Eye (tissue), 1 donor: ENCODE data around the gene CIAO3.
A peak's percentile ranks its signal among the peaks of the same experiment; 100 is the strongest.
"Not testable (repeated sequence)": the region's sequence is repeated elsewhere in the genome, so short reads cannot be mapped to it uniquely, and the experiment has no call there.

Source experiments
- DNase-seq: peaks from one replicate; pipeline ENCODE4 v3.0.0-alpha.2; 2015

The CIAO3 gene

DNA sequence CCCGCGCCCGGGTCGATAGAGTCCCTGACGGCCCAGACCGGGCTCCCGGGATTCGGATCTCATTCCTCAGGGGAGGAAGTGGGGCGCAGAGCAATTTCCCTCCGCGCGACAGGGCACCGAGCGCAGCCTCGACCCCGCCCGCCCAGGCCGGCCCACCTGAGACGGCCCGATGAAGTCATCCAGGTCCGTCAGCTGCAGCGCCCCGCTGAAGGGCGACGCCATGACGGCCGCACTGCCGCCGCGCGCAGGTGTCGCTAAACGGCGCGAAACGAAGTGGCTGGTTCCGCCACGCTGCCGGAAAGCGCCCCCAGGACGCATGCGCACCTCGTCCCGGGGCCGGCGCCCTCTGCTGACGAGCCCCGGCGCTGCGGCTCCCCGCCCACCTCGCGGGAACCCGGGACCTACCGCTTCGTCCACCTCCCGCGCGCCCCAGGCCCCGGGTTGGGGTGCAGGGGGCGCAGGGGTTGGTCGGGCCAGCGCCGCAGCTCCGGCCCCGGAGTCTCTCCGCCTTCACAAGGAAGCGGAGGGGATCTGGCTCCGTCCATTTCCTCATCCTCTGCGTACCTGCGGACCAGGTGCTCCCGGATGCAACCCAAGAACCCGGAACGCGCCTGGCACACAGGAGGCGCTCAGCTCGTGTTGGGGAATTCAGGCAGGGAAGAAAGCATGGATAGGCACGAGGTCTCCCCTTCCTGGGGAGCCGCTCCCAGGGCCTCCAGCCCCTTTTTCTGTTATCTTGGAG lies at the start of gene CIAO3:
CIAO3 (minus strand) TSS at position 234 of the 742 bp plus-strand sequence; CDS start at position 222, 12 bp downstream.
- DNase-seq, result peak; percentile 95

DNA sequence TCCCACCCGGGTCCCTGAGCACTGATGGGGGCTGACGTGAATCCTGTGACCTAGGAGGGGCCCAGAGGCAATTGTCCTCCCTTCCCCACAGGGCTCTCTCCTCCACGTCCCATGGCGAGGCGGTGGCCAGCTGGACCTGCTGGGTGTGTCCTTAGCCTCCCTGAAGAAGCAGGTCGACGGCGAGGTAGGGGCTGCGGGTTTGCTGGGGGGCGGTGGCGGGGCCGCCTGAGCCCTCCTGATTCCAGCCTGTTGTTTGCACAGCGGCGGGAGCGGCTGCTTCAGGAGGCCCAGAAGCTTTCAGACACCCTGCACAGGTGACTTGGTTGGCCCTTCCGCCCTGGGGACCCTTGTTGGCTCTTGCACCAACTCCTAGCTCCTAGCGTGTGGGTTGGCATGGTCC lies 49.3 kb upstream of the CIAO3 start:
- no peak for DNase-seq

DNA sequence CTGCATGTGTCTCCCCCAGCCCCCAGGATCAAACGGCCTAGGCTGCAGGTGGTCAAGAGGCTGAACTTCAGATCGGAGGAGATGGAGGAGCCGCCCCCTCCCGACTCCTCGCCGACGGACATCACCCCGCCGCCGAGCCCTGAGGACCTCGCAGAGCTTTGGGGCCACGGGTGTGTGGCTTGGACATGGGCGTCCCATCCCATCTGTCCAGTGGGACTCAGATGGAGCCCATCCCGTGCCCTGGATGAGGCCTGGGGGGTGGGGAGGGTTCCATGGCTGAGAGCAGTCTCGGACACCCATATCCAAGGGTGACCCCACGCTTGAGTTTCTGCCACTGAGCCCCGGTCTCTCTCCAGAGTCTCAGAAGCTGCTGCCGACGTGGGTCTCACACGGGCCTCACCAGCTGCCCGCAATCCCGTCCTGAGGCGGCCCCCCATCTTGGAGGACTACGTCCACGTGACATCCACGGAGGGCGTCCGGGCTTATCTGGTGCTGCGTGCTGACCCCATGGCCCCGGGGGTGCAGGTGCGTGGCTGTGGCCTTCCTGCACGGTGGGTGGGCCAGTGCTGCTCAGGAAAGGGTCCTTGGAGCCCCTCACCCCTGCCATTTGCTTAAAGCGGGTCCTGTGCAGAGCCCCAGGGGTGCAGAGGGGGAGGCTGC lies 48.5 kb upstream of the CIAO3 start:
- DNase-seq, result no peak

DNA sequence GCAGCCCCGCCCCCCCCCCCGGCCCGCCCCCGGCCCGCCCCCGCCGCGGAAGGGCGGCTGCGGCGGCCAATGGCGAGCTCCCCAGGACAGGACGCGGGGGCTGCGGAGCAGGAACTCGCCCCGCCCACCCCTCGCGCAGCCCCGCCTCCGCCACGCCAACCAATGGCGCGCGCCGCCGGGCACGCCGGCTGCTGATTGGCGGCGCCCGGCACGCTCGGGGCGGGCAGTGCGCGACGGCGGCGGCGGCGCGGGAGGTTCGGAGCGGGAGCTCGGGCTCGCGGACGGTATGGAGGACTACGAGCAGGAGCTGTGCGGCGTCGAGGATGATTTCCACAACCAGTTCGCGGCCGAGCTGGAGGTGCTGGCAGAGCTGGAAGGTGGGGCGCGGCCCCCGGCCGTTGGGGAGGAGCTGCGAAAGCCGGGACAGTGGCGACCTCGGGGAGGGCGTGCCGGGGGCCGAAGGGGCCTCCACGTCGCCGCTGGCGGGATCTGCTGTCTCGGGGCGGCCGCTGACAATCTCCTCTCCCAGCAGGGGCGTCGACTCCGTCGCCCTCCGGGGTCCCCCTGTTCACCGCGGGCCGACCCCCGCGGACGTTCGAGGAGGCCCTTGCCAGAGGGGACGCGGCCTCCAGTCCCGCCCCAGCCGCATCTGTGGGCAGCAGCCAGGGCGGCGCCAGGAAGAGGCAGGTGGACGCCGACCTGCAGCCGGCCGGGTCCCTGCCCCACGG lies 47.8 kb upstream of the CIAO3 start, which contains the start of gene CHTF18:
CHTF18 (plus strand) TSS at position 222 of the 728 bp plus-strand sequence; CDS start at position 287, 65 bp downstream.
- DNase-seq, result peak; percentile 96

DNA sequence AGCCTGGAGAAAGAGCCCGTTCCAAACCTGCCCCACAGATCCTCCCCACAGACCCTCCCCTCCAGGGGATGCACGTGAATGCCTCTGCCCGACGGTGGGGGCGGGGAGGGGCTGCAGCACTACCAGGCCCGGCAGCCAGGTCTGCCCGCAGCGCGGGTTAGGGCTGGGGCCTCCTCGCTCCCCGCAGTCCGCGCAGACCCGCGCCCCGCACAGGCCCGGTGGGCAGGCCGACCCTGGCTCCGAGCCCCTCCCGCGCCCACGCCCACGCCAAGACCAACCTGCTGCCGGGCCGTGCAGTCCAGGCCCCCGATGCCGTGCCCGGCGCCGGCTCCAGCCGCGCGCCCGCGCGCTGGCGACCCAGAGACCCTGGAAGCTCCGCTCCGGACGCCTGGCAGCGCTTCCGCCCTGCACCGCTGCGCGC lies 47.2 kb upstream of the CIAO3 start, which contains the start of gene RPUSD1:
RPUSD1 (minus strand) TSS at position 404 of the 421 bp plus-strand sequence. CDS start 644 bp downstream, outside the sequence.
- DNase-seq, result no peak

DNA sequence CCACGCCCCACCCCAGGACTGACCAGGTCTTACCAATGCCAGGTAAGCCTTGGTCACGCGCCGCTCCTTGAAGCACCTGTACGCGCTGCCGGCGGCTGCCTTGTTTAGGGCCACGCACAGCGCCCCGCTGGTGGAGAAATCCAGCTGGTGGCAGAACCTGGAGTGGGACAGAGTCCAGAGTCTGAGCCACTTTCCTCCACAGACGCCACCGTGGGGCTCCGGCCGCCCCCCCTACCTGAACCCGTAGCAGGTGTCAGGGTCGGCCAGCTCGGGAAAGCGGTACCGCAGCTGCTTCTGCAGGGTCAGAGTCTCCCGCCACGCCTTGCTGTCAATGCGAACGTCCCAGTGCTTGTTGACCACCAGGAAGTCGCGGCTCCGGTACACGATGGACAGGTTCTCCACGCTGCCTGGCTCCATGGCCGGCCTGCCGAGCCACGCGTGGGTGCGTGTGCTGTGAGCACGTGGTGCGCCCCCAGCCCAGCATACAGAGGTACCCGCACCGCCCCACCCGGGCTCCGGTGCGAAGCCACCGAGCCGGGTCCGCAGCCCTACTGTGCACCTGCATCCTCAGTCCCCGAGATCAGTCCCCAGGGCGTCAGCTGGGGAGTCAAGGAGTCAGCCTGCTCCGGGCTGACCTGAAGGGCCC lies 46.6 kb upstream of the CIAO3 start:
- no peak for DNase-seq

DNA sequence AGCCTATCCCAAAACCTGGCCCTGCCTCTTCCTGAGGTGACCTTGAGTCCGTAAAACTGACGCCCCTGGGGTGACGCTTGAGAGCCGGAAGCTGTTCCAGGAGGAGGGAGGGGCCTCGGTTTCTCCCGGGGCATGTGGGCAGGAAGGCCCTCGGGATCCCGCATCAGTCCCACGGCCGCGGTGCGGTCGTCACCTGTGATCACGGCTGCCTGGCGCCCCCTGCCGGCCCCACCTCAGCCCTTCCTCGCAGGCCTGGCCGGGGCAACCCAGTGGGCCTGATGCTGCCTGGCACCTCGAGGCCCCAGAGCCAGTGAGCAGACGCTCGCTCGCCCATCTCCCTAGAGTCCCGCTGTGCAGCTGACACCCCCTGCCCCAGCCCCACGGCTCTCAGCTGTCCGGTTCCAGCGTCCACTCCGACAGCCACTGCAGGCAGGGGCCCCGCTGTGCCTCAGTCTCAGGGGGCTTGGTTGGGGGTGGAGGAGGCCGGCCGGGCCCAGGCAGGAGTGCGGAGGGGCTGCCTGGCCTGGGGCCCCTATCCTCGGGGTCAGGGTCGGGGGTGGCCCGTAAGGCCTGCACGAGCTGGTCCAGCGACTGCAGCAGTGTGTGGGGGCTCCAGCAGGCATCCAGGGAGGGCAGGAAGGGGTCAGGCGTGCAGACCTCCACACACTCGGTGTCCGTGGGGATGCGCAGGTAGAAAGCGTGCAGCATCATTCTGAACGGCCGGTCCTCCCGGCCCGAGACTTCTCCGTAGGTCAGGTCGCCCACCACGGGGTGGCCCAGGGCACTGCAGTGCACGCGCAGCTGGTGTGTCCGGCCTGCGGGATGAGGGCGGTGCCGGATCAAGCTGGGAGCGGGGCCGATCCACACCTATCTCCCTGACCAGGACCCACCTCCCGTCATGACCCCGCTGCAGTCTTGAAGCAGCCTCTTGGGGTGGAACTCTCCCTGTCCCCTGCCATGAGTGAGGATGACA lies 45.1 kb upstream of the CIAO3 start:
- DNase-seq, result peak; percentile 78

DNA sequence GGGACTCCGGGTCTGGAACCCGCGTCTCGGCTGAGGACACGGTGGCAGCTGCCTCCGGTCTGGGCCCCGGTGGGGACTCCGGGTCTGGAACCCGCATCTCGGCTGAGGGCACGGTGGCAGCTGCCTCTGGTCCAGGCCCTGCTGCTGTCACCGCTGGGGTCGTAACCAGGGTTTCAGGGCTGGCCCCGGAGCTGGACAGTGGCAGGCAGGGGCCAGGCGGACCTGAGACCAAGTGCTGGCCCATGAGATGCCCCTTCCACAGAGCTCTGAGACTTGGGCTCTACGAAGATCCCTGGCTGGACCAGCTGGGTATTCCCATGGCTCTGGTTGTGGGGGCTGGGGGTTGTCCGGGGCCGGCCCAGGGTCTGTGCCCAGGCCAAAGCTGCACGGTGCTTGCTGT lies 43.6 kb upstream of the CIAO3 start:
- DNase-seq, result no peak

DNA sequence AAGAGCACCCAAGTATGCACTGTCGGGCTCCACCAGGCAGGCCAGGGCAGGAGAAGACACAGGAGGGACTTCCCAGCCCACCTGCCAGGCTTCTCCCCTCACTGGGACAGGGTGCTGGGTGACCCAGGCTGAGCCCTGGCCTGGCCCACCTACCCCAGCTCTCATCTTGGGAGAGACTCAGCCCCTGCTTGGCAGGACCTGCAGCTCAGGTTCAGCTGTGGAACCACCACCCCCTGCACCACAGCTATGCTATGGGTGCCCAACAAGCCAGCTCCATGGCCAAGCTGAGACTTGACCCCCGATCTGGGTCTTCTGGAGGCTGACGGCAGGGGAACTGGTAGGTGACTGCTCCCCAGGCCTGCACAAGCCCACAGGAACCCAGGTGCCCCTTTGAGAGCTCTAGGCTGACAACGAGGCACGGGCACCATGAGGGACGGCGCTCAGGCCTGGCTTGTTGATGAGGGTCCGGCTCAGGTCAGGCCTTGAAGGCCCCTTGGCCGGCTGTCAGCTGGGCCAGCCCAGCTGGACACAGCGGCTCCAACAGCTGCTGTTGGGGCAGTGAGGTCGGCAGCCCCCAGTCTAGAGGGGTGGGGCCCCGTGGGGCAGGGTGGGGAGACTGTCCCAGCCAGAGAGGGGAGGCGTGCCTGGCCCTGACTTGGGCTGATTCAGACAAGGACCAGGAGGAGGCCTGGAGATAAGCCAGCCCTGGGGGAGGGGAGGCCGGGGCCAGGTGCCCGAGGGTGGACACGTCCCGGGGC lies 42.8 kb upstream of the CIAO3 start:
- no peak for DNase-seq

DNA sequence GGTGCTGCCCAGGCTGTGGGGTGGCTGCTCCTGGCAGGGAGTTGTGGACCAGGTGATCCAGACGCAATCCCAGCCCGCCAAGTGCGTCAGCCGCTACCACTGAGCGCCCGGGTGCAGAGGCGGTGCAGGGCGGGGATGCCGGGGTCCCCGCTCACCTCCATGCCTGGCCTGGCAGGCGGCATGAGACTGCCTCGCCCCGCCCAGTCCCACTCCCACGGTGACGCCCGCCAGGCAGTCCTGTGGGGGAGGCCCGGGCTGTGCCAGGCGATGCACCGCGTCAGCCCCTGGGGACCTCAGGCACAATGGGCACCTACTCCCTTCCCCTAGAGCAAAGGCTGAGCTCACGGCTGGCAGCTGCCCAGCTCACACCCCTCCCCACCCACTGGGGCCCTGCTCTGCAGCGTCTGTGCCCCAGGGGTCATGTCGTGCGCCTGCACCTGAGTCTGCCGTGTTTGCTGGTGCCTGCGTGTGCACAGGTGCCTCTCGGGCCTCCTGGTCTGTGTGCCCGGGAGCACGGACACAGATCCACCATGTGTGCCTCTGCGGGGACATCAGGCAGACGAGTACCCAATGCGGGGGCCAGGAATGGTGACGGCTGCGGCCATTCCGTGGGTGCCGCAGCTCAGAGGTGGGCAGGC lies 42.1 kb upstream of the CIAO3 start:
- DNase-seq, result no peak

DNA sequence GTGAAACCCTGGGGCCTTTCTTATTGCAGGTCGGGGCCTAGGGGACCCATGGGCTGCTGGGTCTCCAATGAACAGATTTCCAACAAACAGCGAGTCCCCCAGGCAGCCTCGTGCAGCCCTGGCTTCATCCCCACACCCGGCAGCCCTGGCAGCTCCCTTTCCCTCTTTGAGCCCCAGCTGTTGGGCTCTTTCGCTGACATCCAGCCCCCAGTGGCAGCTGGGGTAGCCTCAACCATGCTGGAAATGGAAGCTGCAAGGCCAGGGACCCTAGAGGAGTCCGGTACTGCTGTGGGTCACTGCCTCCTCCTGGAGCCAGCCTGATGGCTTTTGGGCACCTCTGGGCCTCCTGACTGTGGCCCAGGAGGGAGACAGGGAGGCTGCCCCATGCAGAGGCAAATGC lies 41.5 kb upstream of the CIAO3 start:
- DNase-seq, result no peak

DNA sequence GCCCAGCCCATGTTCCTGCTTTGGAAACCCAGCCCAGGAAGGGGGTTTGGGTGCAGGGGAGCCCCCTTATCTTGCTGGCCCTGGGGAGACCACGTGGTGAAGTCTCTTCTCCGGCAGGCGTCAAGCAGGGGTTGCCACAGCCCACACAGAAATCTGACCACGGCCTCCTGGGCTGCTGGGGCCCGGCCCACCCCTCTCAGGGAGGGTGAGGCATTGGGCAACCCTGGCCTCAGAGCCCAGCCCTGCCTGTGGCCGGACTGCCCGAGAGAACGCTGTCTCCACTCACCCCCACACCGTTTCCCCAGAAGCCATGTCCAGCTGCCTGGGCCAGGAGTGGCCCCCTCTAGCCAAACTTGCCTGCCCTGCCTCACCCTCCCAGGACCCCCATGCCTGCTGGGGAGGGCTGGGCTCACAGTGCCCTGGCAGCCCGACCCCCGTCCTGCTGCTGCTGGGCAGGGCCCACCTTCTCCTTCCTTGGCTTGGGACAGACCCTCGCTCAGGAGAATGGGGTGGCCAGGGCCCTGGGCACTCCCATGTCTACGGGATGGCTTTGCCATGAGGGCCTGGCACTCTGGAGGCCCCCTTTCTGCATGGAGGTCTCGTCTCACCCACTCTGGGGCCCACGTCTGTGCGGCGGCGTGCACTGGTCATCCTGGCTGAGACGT lies 40.7 kb upstream of the CIAO3 start:
- no peak for DNase-seq

DNA sequence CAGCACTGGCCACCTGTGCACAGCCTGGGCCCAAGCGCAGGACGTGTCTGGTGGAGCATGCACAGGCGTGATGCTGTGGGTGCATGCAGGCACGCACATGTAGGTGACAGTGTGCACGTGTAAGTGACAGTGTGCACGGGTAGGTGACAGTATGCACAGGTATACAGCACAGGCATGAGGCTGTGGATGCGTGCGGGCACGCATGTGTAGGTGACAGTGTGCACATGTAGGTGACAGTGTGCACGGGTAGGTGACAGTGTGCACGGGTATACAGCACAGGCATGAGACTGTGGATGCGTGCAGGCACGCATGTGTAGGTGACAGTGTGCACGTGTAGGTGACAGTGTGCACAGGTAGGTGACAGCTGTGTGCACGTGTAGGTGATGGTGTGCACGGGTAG lies 39.5 kb upstream of the CIAO3 start:
- DNase-seq, result no peak

DNA sequence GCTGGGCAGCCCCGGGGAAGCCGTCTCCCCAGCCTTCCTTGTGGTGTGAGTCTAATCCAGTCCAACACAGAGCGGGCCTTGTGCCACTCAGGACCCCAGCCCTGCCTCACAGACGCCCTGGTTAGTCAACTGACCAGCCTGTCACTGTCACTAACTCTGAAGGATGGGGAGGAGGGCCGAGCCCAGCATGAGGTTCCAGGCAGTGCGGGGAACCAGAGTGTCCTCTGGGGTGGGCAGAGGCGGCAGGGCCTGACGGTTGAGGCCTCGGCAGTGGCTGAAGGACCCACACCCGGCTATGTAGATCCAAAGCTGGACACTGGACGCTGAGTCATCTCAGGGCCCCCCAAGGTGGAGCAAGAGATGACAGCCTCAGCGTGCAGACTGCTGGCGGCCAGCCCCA lies 38.8 kb upstream of the CIAO3 start:
- DNase-seq, result no peak

DNA sequence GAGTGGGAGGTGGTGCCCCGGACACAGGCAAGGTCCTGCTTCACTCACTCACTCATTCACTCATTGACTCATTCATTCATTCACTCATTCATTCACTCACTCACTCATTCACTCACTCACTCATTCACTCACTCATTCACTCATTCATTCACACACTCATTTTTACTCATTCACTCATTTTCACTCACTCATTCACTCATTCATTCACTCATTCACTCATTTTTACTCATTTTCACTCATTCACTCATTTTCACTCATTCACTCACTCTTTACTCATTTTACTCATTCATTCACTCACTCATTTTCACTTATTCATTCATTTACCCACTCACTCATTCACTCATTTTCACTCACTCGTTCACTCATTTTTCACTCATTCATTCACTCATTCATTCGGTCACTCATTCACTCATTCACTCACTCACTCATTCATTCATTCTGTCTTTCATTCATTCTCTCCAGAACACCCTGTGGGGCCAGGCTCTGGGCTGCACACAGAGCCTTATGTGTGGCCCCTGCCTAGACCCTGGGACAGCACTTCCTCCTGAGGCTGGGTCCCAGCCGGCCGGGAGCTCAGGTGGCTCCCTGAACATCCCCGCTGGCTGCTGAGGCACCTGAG lies 38.2 kb upstream of the CIAO3 start:
- DNase-seq, result no peak

DNA sequence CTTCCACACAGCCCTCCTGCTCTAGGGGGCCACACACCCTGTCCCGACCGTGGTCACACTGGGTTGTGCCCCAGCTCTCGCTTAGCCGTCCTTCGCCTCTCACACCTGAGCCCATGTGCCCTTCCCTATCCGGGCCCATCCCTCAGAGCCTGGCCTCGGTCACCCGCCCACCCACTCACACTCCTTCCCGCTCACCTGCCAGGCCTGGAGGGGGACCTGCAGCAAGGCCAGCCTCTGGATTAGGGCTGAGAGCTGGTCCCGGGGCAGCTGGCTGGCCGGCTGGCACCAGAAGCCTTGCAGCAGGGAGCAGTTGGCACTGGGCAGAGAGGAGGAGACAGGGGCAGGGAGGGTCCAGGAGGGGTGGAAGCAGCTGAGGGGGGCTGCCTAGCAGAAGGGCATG lies 37.6 kb upstream of the CIAO3 start:
- no peak for DNase-seq

DNA sequence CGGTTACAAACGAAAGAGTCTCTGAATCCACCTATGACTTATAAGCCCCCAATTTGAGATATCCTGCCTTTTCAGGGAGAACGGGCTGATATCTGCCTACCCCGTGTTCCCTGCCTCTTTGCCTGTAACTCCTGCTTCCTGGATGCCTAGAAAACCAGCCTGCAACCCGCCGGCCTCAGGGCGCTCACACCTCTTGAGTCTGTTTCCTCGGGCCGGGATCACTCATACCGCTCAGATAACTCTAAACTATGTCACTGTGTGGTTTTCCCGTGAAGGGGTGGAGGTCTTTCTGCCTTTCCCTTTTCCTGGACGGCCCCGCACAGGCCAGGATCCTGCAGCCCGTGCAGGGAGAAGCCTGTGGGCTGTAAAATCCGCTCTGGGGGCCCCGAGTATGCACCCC lies 37.0 kb upstream of the CIAO3 start:
- DNase-seq, result no peak

DNA sequence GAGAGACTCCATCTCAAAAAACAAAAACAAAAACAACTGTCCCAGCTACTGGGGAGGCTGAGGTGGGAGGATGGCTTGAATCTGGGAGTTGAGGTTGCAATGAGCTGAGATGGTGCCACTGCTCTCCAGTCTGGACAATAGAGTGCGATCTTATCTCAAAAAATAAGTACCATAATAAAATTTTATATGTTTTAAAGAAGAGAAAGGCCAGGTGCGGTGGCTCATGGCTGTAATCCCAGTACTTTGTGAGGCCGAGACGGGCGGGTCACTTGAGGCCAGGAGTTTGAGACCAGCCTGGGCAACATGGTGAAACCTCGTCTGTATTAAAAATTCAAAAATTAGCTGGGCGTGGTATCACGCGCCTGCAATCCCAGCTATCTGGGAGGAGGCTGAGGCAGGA lies 36.0 kb upstream of the CIAO3 start:
- no peak for DNase-seq

DNA sequence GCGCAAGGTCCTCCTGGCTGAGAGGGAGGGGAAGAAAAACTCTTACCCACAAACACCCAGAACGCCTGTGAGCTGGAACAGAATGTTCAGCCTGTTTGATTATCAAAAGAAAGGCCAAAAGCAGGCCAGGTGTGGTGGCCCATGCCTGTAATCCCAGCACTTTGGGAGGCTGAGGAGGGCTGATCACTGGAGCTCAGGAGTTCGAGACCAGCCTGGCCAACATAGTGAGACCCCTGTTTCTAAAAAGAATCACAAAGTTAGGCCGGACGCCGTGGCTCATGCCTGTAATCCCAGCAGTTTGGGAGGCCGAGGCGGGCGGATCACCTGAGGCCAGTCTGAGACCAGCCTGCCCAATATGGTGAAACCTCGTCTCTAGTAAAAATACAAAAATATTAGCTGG lies 35.5 kb upstream of the CIAO3 start:
- not testable (repeated sequence) for DNase-seq
